Measurements from ENCODE around the gene ZNF778.

DNA sequence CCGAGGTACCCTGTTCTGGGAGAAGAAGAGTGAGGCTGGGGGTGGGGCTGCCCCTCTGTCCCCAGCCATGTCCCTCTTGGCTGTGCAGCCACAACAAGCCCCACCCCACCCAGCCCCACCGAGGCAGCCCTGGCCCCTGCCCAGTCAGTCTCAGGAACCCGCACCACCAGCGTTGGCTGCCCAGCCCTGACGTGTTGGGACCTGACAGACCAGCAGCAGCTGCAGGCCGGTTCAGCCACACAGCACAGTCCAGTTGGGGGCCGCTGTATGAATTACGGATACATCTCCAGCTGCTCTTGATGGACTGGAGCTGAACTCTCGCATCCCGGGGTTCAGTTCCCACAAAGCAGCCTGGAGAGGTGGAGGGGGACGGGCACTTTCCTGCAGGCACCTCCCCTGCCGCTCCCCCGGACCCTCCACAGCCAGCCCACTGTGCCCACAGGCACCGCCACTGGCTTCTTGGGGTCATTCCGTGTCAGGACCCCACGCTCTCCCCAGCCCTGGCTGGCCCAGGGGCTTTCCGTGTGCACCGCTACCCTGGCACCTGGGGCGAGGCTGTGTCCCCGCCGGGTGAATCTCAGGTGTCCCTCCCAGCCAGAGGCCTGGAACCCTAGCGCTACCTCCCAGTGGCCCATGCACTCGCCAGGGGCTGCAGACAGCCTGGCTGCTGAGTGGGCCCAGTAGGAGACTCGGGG is 38.9 kb upstream of the ZNF778 start:
- TF ChIP-seq POLR2A (IDR thresholded peaks at IDR 0.05), result no peak
- TF ChIP-seq, protein P1, sequence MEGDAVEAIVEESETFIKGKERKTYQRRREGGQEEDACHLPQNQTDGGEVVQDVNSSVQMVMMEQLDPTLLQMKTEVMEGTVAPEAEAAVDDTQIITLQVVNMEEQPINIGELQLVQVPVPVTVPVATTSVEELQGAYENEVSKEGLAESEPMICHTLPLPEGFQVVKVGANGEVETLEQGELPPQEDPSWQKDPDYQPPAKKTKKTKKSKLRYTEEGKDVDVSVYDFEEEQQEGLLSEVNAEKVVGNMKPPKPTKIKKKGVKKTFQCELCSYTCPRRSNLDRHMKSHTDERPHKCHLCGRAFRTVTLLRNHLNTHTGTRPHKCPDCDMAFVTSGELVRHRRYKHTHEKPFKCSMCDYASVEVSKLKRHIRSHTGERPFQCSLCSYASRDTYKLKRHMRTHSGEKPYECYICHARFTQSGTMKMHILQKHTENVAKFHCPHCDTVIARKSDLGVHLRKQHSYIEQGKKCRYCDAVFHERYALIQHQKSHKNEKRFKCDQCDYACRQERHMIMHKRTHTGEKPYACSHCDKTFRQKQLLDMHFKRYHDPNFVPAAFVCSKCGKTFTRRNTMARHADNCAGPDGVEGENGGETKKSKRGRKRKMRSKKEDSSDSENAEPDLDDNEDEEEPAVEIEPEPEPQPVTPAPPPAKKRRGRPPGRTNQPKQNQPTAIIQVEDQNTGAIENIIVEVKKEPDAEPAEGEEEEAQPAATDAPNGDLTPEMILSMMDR (IDR thresholded peaks at IDR 0.05), result no peak
